HEK293T (cell line): ENCODE data around the gene YKT6.

Experiments
- CTCF ChIA-PET: fragments of 350-600 bp; formaldehyde crosslinking; extraction: SDS; loops from one replicate; lab custom pipeline; 2021; ENCODE audit warnings: antibody characterized with exemption, inconsistent platforms; lab: Yijun Ruan, JAX
- POLR2A ChIA-PET: fragments of 350-600 bp; formaldehyde crosslinking; extraction: SDS; loops from one replicate; lab custom pipeline; 2020; ENCODE audit warnings: antibody characterized with exemption, inconsistent platforms; lab: Yijun Ruan, JAX
- DNase-seq: peaks from one replicate; pipeline ENCODE4 v3.0.0; 2012; ENCODE audit warnings: mixed read lengths; ENCODE audit errors: extremely low spot score
- ARNT ChIP-seq: fragments of 450-650 bp; IDR thresholded peaks from 2 replicates; pipeline ENCODE4 v1.6.1; 2017; ENCODE audit warnings: mild to moderate bottlenecking
- BHLHE40 ChIP-seq: fragments of 450-650 bp; IDR thresholded peaks from 2 replicates; pipeline ENCODE4 v1.6.1; 2016; ENCODE audit warnings: mild to moderate bottlenecking, moderate library complexity, borderline replicate concordance
- CTBP1 ChIP-seq: fragments of 450-650 bp; IDR thresholded peaks from 2 replicates; pipeline ENCODE4 v1.6.1; 2016; ENCODE audit warnings: borderline replicate concordance
- ELF4 ChIP-seq: fragments of 450-650 bp; IDR thresholded peaks from 2 replicates; pipeline ENCODE4 v1.6.1; 2017; ENCODE audit warnings: antibody characterized with exemption
- FOXA1 ChIP-seq: fragments of 450-650 bp; IDR thresholded peaks from 2 replicates; pipeline ENCODE4 v1.6.1; 2016; ENCODE audit warnings: mild to moderate bottlenecking
- FOXK2 ChIP-seq: fragments of 450-650 bp; IDR thresholded peaks from 2 replicates; pipeline ENCODE4 v1.6.1; 2016; ENCODE audit warnings: mild to moderate bottlenecking
- FOXM1 ChIP-seq: fragments of 450-650 bp; IDR thresholded peaks from 2 replicates; pipeline ENCODE4 v1.6.1; 2017; ENCODE audit warnings: mild to moderate bottlenecking, borderline replicate concordance
- HDGF ChIP-seq: fragments of 450-650 bp; IDR thresholded peaks from 2 replicates; pipeline ENCODE4 v1.6.1; 2017; ENCODE audit warnings: antibody characterized with exemption, borderline replicate concordance
- L3MBTL2 ChIP-seq: fragments of 450-650 bp; conservative IDR thresholded peaks from 2 replicates; pipeline ENCODE4 v1.6.1; 2016; ENCODE audit warnings: mild to moderate bottlenecking
- LEF1 ChIP-seq: fragments of 450-650 bp; IDR thresholded peaks from 2 replicates; pipeline ENCODE4 v1.6.1; 2017; ENCODE audit warnings: mild to moderate bottlenecking, borderline replicate concordance
- NFRKB ChIP-seq: fragments of 450-650 bp; IDR thresholded peaks from 2 replicates; pipeline ENCODE4 v1.6.1; 2016; ENCODE audit warnings: mild to moderate bottlenecking, moderate library complexity
- SP1 ChIP-seq: fragments of 450-650 bp; IDR thresholded peaks from 2 replicates; pipeline ENCODE4 v1.6.1; 2017
- SUZ12 ChIP-seq: fragments of 450-650 bp; IDR thresholded peaks from 2 replicates; pipeline ENCODE4 v1.6.1; 2016; ENCODE audit warnings: mild to moderate bottlenecking
- TARDBP ChIP-seq: fragments of 450-650 bp; IDR thresholded peaks from 2 replicates; pipeline ENCODE4 v1.6.1; 2016
- ZNF384 ChIP-seq: fragments of 450-650 bp; IDR thresholded peaks from 2 replicates; pipeline ENCODE4 v1.6.1; 2016
- TF ChIP-seq, protein P1 (sequence below): fragments of 450-650 bp; IDR thresholded peaks from 2 replicates; pipeline ENCODE4 v1.6.1; 2016

YKT6 gene

DNA sequence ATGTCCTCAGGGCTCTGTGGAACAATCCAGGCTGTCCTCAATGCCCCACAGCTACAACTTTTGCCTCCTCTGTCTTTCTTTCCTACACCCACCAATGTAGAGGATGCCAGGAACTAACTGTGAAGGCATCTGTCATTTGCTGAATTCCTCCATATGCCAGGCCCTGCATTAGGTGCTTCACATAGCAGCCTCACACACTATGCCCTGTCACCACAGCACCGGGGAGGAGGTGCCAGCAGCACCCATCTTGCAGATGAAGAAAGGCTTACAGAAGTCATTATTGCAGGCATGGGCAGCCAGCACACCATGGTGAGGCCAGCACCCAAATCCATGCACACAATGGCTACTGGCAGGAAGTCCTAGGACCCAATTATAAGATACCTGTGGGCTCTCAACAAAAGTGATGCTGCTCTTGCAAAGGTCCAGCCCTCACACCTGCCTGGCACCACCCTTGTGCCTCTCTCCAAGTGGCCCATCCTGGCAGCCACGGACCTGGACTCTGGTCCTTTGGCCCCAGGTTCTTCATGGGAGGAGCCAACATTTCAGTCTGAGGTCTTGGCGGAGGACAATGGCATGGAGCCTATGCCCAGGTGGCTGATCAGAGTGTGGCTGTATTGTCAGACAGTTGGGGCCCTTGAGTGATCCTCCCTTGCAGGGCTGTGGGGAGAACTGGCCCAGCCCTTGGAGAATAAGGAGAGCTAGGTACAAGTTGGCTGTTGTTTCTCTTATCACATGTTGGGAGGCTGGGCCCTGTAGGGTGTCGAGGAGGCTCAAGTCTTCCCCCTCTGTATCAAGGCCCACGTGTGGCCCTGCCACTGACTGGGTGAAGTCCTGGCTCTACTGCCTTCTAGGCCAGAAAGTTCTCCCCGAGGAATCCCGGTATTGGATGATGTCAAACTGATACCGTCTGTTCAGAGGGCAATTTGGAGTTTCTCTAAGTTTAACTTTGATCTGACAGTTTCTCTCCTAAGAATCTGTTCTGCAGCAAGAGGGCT is 45.3 kb upstream of the YKT6 start:
- TF ChIP-seq FOXK2 = no peak
- DNase-seq = no peak
- ChIA-PET POLR2A (interaction anchor here (0.5 kb wide), 1 partner anchor 392 kb away, joined by 3 read pairs; no protein-coding TSS in a partner anchor), CTCF (no interaction called here)

DNA sequence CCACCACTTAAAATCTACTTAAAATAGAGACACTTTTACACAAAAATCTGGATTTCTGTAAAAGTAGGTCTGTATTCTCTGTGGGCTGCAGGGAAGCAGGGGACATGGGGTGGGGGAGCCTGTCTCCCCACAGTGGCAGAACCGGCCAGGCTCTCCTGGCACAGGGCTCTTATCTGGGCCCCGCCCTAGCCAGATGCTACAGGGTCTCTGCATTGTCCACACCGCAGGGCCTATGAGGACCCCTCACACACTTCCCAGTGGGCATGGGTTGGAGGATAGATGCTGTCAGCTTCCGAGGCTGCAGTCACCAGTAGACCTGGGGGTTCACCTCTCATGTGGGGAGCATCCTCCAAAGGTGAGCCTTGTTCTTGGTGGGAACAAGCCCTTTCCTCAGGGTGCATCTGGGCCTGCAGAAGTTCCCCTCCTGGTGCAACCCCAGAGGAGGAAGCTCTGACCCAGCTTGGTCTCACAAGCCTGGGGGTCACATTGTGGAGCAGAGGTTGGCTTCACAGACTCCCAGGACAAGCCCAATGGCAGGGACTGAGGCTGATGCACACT is 44.2 kb upstream of the YKT6 start:
- POLR2A ChIA-PET = no interaction called here
- no peak for DNase-seq
- CTCF ChIA-PET = no interaction called here
- TF ChIP-seq BHLHE40 = no peak
- TF ChIP-seq SP1 = no peak
- TF ChIP-seq FOXK2 = no peak
- TF ChIP-seq, protein P1, sequence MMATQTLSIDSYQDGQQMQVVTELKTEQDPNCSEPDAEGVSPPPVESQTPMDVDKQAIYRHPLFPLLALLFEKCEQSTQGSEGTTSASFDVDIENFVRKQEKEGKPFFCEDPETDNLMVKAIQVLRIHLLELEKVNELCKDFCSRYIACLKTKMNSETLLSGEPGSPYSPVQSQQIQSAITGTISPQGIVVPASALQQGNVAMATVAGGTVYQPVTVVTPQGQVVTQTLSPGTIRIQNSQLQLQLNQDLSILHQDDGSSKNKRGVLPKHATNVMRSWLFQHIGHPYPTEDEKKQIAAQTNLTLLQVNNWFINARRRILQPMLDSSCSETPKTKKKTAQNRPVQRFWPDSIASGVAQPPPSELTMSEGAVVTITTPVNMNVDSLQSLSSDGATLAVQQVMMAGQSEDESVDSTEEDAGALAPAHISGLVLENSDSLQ = no peak

DNA sequence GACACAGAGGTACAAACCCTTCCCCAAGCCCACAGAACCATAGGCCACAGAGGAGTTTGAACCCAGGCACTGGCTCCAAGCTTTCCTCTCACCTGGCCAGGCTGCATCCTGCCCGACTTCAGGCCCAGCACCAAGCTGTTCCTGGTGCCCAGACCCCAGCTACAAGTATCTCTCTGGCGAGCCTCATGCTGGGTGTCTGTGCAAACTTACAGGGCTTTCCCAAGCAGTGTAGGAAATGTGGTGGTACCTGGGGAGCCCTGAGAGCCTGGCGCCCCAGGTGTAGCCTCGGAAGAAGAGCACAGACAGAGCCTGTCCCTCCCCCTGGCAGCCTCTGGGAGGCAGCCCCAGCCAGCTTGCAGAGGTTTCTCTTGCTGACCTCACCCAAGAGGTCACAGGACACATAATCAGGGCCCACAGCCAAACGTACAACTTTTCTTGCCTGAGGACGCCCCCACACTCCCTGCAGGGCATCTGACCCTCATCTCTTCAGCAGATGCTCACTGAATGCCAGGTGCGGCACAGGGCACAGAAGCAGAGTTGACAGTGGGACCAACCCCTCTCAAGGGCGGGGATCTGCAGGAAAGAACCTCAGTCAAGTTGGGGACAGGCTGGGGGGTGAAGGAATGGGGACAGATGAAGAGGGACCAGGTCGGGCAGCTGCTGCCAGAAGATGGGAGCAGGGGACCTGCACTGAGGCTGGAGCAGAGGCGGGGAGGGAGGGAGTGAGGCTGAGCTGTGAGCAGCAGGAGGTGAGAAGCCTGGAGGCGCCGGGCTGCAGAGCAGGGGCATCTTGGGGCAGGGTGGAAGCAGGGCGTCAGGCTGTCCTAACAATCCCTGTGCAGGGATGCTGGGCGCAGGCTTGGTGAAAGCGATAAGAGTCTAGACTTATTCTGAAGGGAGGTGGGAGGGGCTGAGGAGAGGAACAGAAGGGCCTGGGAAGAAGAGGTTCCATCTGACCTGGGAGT is 43.4 kb upstream of the YKT6 start:
- DNase-seq = no peak
- CTCF ChIA-PET = no interaction called here
- TF ChIP-seq, protein P1 = no peak
- TF ChIP-seq ELF4 (no peak), SUZ12 (no peak), CTBP1 (no peak), L3MBTL2 (no peak), FOXM1 (no peak), TARDBP (no peak), SP1 (no peak), NFRKB (no peak), ARNT (no peak), ZNF384 (no peak), FOXA1 (no peak), HDGF (no peak), LEF1 (no peak), FOXK2 (no peak), BHLHE40 (no peak)
- POLR2A ChIA-PET = no interaction called here

DNA sequence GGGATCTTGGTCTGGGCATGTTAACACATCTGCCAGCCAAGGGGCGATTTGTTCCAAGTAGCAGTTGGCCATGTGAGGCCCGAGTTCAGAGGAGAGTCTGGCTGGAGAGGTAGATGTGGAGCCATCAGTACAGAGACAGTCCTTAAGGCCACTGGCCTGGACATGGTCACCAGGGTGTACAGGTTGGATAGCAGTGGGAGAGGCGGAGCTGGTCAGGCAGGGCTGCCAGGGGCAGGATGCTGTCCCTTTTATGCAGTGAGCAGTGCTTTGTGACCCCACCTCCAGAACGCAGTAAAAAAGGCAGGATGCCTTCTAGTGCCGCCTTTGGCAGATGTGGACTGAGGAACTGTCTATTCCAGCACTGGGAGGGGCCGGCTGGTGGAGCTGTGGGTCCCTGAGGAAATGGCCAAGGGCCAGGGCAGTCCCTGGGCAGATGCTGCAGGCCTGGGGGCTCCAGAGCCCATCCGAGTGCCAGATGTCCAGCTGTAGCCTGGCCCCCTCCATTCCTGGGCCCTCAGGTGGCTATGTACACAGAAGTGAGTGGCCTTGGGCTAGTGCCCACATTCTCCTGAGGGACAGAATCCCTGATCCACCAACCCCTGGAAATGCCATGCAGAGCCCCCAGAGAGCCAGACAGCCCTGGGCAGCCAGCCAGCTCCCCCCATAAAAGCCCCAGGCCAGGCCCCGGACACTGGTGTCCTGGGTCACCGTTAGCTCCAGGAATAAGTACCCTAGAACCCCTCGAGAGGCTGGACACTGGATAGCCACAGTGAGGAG is 42.5 kb upstream of the YKT6 start:
- no peak for TF ChIP-seq ELF4
- TF ChIP-seq SP1 = no peak
- no peak for TF ChIP-seq NFRKB
- no peak for TF ChIP-seq HDGF
- no peak for TF ChIP-seq ZNF384
- TF ChIP-seq L3MBTL2 = no peak
- TF ChIP-seq FOXA1 = no peak
- TF ChIP-seq, protein P1 = no peak
- no peak for TF ChIP-seq CTBP1
- ChIA-PET POLR2A (no interaction called here), CTCF (no interaction called here)
- DNase-seq = no peak

DNA sequence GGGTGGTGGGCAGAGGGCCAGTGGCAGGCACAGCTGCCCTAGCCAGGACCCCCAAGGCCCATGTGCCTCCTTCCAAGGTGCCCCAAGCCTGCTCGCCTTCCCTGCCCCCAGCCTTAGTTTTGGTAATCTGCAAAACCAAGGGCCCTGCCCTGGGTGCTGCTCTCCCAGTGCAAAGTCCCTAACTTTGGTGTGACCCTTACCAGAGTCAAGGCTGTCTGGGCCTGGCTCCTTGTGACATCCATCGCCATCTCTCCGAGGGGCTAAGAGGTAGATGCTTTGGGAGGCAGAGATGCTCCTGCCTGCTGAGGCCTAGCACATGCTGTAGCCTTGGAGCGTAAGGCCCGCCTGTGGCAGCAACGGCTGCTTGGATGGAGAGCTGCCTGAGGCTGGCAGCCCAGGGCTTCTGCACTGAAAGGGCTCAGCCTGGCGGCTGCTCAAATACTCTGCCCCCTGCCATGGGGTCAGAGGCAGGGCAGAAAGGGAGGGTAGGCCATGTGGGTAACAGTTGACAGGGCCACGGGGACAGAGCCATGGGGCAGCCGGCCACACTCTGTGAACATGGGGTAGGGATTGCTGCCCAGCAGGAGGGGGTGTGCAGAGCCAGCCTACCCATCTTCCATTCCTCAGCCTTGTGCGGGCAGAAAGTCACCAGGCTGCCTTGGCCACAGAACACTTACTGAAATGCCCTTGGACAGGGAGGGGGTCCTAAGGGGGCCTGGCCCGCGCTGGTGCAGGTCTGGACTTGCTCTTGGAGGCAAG is 41.7 kb upstream of the YKT6 start:
- POLR2A ChIA-PET = no interaction called here
- TF ChIP-seq BHLHE40 = no peak
- no peak for TF ChIP-seq FOXK2
- TF ChIP-seq HDGF = no peak
- TF ChIP-seq TARDBP = no peak
- no peak for TF ChIP-seq LEF1
- TF ChIP-seq ARNT = no peak
- no peak for TF ChIP-seq L3MBTL2
- no peak for TF ChIP-seq FOXA1
- no peak for TF ChIP-seq CTBP1
- TF ChIP-seq ELF4 = no peak
- TF ChIP-seq NFRKB = no peak
- no peak for TF ChIP-seq SP1
- TF ChIP-seq, protein P1 = no peak
- TF ChIP-seq SUZ12 = no peak
- TF ChIP-seq ZNF384 = no peak
- TF ChIP-seq FOXM1 = no peak
- no peak for DNase-seq
- CTCF ChIA-PET = no interaction called here
